ENCODE results near the gene RCAN1.

Gene RCAN1

DNA sequence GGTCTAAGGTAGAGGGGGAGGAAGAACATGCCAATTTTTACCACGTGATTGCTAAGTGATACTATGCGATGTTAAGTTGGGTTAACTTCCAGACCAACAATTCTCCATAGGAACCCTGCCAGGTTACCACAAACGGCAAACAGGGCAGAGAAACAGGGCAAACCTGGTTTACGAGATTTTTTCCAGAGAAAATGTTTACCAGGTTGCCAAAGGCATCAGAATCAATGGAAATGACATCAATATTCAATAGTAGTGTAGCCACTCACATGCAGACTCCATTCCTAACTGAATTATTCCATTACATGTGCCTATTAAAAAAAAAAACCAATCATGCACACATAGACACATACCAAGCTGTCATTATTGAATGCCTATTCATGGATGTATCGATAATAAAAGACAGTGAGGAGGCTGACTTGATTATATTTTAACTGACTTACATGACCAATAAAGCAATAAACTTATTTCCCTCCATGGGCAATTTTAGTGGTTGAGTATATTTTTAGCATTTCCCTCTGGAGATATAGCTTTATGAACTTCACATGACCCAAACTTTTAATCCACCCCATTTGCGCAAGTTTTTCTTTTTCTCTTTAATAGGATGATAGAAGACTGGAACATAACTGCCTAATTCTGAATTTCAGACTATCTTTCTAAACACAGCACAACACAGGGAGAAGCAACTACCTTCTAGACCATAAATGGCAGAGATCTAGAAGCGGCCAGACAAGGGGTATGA is 62.4 kb downstream of the RCAN1 start:
- Histone ChIP-seq H3K9me3 (ENCODE audit: control insufficient read depth, insufficient read depth, low read length) (peaks cover 5% of the 10 kb centered on the region; the same call in 1 of the 2 replicates), H3K4me1 (ENCODE audit: control insufficient read depth, insufficient read depth, low read length) (peaks cover 5% of the 10 kb centered on the region; the same call in 1 of the 2 replicates), H3K9ac (ENCODE audit: low read depth, low read length) (no peak overlapping the region), H3K27me3 (ENCODE audit: control insufficient read depth, insufficient read depth, low read length) (no peaks in the 10 kb centered on the region), H3K36me3 (ENCODE audit: control insufficient read depth, insufficient read depth, low read length) (no peaks in the 10 kb centered on the region), H3K4me3 (ENCODE audit: low read depth, low read length) (no peak overlapping the region), H3K27ac (ENCODE audit: low read depth, low read length) (no peak overlapping the region)

DNA sequence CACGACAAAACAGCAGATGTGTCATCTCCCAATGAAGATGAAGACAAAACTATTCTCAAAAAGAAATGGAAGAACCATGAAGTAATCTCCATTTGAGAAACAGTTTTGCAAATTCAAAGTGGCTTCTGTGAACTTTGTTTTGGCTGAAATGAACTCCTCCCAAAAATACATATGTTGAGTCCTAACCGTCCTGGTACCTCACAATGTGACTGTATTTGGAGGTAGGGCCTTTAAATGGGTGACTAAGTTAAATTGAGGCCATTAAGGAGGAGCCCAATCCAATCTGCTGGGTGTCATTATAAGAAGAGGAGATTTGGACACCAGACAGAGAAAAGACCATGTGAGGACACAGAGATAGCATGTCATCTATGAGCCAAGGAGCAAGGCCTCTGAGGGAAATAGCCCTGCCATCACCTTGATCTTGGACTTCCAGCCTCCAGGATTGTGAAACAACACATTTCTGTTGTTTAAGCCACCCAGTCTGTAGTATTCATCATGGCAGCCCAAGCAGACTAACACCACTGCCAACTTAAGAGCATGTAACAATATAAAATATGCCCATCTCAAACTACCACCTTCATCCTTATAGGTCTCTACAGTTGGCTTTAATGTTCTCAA is 64.6 kb downstream of the RCAN1 start:
- no peak overlapping the region for H3K9ac ChIP-seq (ENCODE audit: low read depth, low read length)
- H3K9me3 ChIP-seq (ENCODE audit: control insufficient read depth, insufficient read depth, low read length), result peaks cover 5% of the 10 kb centered on the region; the same call in 1 of the 2 replicates
- H3K36me3 ChIP-seq (ENCODE audit: control insufficient read depth, insufficient read depth, low read length), result no peaks in the 10 kb centered on the region
- H3K4me3 ChIP-seq (ENCODE audit: low read depth, low read length), result no peak overlapping the region
- H3K27ac ChIP-seq (ENCODE audit: low read depth, low read length), result no peak overlapping the region
- peaks cover 12% of the 10 kb centered on the region for H3K4me1 ChIP-seq (ENCODE audit: control insufficient read depth, insufficient read depth, low read length)
- no peaks in the 10 kb centered on the region for H3K27me3 ChIP-seq (ENCODE audit: control insufficient read depth, insufficient read depth, low read length)

DNA sequence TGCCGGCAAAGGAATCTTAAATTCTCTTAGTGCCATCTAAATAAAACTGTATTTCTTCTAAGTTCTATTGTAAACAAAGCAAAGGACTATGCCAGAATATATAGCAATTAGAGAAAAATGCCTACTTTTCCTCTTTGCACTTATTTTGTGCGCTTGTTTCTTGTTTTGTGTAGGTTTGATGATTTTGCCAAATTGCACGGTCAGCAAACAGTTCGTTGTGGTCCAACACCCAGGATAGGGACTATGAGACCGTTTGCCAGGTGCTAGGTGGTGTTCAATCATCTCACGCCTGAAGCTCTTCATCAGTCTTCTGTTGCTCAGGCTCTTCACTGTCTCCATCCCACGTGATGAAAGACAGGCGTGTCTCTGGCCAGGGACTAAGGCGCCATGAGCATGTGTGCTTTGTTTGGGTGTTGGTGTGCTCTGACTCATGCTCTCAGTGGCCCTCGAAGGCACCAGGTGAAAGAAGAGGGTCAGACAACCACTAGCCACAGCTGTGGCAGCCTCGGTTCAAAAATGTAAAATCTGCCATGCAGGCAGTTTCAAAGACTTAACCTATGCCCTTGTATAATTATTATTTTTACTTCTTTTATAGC is 66.0 kb downstream of the RCAN1 start:
- peaks cover 15% of the 10 kb centered on the region for H3K4me1 ChIP-seq (ENCODE audit: control insufficient read depth, insufficient read depth, low read length)
- no peaks in the 10 kb centered on the region for H3K36me3 ChIP-seq (ENCODE audit: control insufficient read depth, insufficient read depth, low read length)
- no peak overlapping the region for H3K4me3 ChIP-seq (ENCODE audit: low read depth, low read length)
- no peaks in the 10 kb centered on the region for H3K9me3 ChIP-seq (ENCODE audit: control insufficient read depth, insufficient read depth, low read length)
- no peak overlapping the region for H3K9ac ChIP-seq (ENCODE audit: low read depth, low read length)
- H3K27ac ChIP-seq (ENCODE audit: low read depth, low read length), result no peak overlapping the region
- H3K27me3 ChIP-seq (ENCODE audit: control insufficient read depth, insufficient read depth, low read length), result no peaks in the 10 kb centered on the region

DNA sequence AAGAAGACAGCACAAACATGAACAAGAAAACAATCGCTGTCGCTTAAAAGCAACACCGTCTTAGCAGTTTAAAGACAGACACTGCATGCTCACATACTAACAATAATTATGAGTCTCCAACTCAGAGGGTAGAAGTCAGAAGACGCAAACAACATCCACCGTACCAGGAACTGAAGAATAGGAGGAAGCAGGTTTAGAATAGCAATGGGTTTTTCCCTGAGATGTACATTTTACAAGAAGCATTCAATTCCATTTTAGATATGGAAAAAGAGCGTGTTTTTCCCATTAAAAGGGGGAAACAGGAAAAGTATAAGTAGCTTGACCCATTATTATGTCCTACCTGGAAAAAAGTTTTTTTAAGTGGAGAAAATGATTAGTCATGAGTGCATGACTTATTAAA is 68.4 kb downstream of the RCAN1 start:
- no peaks in the 10 kb centered on the region for H3K9me3 ChIP-seq (ENCODE audit: control insufficient read depth, insufficient read depth, low read length)
- no peak overlapping the region for H3K27ac ChIP-seq (ENCODE audit: low read depth, low read length)
- H3K4me1 ChIP-seq (ENCODE audit: control insufficient read depth, insufficient read depth, low read length), result peaks cover 10% of the 10 kb centered on the region
- H3K9ac ChIP-seq (ENCODE audit: low read depth, low read length), result no peak overlapping the region
- H3K4me3 ChIP-seq (ENCODE audit: low read depth, low read length), result no peak overlapping the region
- H3K27me3 ChIP-seq (ENCODE audit: control insufficient read depth, insufficient read depth, low read length), result no peaks in the 10 kb centered on the region
- H3K36me3 ChIP-seq (ENCODE audit: control insufficient read depth, insufficient read depth, low read length), result no peaks in the 10 kb centered on the region

DNA sequence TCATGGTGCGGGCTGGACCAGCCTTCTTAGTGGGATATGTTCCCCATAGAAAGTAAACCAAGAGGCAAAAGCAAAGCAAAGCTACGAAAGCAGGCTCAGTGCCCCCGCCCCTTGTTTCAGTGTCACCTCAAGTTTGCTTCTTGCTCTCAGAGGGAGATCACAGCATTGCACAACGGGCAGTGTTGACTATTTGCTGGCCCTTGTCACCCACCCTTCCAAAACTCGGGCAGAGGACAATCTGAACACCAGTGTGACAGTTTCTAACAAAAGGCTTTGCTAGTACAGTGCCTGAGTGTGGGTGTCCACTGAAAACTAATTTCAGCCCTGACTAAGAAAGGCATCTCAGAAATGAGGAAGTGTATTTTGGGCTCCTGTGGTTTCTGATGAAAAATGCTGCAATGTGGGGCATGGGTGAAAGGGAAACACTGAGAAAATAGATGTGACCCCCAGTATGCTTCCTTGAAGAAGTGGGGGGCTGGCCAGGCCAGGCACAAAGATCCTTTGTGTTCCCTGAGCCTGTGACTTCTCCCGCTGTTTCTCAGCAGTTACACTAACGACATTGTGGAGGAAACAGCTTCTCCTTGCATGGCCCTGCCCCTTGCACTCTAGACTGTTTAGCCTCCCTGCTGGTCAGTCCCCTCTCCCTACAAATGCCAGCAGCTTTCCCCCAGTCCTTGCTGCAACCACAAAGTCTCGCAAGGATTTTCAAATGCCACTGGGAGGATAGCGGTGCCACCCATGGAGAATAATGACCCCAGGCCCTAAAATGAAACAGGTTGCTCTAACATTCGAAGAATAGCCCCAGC is 69.6 kb downstream of the RCAN1 start:
- Histone ChIP-seq H3K36me3 (ENCODE audit: control insufficient read depth, insufficient read depth, low read length) (no peaks in the 10 kb centered on the region), H3K4me3 (ENCODE audit: low read depth, low read length) (no peak overlapping the region), H3K27me3 (ENCODE audit: control insufficient read depth, insufficient read depth, low read length) (no peaks in the 10 kb centered on the region), H3K9me3 (ENCODE audit: control insufficient read depth, insufficient read depth, low read length) (no peaks in the 10 kb centered on the region), H3K9ac (ENCODE audit: low read depth, low read length) (no peak overlapping the region), H3K4me1 (ENCODE audit: control insufficient read depth, insufficient read depth, low read length) (peaks cover 10% of the 10 kb centered on the region), H3K27ac (ENCODE audit: low read depth, low read length) (peak overlapping the region; percentile 37)

DNA sequence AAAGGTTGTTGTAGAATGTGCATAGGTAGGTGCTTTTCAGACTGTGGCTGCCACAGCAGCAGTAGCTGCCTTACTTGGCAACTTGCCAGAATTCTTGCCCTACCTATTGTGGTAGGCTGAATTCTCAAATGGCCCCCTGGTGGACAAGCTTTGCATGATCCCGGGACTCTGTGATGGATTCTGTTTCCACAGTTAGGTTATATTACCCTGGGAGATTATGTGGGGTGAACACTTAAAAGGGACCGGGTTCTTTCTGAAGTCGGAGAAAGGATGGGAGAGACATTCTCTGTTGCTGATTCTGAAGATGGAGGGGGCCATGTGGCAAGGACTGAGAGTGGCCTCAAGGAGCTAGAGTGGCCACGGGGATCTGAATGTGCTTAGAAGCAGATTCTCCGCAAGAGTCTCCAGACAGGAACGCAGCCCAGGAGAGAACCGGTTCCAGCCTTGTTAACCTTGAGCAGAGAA is 70.8 kb downstream of the RCAN1 start:
- Histone ChIP-seq H3K9ac (ENCODE audit: low read depth, low read length) (no peak overlapping the region), H3K27ac (ENCODE audit: low read depth, low read length) (no peak overlapping the region)

DNA sequence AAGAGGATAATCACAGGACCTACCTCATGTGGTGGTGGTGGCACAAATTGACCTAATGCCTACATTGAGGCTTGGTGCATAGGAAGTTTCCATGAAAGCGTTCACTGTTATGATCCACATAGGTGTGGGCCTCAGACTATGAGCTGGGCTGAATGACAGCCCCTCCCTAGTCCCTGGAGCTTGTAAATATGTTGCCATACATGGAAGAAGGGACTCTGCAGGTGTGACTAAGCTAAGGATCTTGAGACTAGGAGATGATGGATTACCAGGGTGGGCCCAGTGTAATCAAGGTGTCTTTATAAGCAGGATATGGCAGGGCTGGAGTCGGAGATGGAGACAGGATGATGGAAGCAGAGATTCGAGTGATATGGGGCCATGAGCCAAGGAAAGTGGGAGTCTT is 71.9 kb downstream of the RCAN1 start:
- Histone ChIP-seq H3K9ac (ENCODE audit: low read depth, low read length) (no peak overlapping the region), H3K27ac (ENCODE audit: low read depth, low read length) (no peak overlapping the region), H3K27me3 (ENCODE audit: control insufficient read depth, insufficient read depth, low read length) (no peaks in the 10 kb centered on the region), H3K4me1 (ENCODE audit: control insufficient read depth, insufficient read depth, low read length) (peaks cover 10% of the 10 kb centered on the region), H3K4me3 (ENCODE audit: low read depth, low read length) (no peak overlapping the region), H3K9me3 (ENCODE audit: control insufficient read depth, insufficient read depth, low read length) (no peaks in the 10 kb centered on the region), H3K36me3 (ENCODE audit: control insufficient read depth, insufficient read depth, low read length) (no peaks in the 10 kb centered on the region)

More for the DNA sequence above, 70.8 kb downstream of the RCAN1 start:
- H3K27me3 ChIP-seq (ENCODE audit: control insufficient read depth, insufficient read depth, low read length), result no peaks in the 10 kb centered on the region
- no peaks in the 10 kb centered on the region for H3K36me3 ChIP-seq (ENCODE audit: control insufficient read depth, insufficient read depth, low read length)
- peaks cover 10% of the 10 kb centered on the region for H3K4me1 ChIP-seq (ENCODE audit: control insufficient read depth, insufficient read depth, low read length)
- no peak overlapping the region for H3K4me3 ChIP-seq (ENCODE audit: low read depth, low read length)
- H3K9me3 ChIP-seq (ENCODE audit: control insufficient read depth, insufficient read depth, low read length), result no peaks in the 10 kb centered on the region

DNA sequence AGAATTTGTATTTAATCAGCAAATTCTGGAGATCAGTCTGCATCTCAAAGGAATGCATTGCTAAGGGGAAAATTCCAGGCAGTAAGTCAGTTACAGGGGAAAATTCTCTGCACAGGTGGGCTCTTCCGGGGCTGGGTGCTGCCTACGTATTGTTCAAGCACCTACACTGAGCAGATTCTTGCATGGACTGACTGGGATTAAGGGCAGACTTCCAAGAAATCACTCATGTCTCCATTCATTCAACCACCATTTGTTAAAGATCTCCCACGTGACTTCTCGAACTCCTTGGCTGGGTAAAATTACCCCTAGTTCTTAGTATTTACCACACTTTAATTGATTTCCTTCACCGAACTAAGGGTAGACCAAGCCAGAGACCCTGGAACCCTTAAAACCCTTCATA is 74.7 kb downstream of the RCAN1 start:
- Histone ChIP-seq H3K9me3 (ENCODE audit: control insufficient read depth, insufficient read depth, low read length) (no peaks in the 10 kb centered on the region), H3K27ac (ENCODE audit: low read depth, low read length) (no peak overlapping the region), H3K9ac (ENCODE audit: low read depth, low read length) (no peak overlapping the region), H3K4me1 (ENCODE audit: control insufficient read depth, insufficient read depth, low read length) (peaks cover 12% of the 10 kb centered on the region), H3K36me3 (ENCODE audit: control insufficient read depth, insufficient read depth, low read length) (no peaks in the 10 kb centered on the region), H3K27me3 (ENCODE audit: control insufficient read depth, insufficient read depth, low read length) (no peaks in the 10 kb centered on the region), H3K4me3 (ENCODE audit: low read depth, low read length) (no peak overlapping the region)

DNA sequence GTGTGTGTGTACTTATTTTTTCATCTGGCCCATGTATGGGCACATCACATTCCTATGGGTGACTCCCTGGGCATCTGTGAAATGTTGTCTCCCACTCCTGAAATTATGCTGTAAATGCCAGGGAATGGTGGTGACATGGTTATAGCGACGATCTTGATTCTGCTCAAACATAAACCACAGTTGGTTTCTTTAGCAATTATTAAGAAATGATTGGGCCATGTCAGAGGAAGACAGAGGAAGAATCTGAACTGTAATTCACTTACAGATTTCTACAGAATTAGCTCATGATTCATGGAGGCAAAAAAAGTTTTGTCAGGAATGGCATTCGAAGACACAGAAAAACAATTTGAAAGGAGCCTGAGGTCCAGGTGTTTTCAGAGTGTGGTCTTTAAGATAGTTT is 77.1 kb downstream of the RCAN1 start:
- no peak overlapping the region for H3K9ac ChIP-seq (ENCODE audit: low read depth, low read length)
- H3K36me3 ChIP-seq (ENCODE audit: control insufficient read depth, insufficient read depth, low read length), result no peaks in the 10 kb centered on the region
- no peak overlapping the region for H3K27ac ChIP-seq (ENCODE audit: low read depth, low read length)
- no peaks in the 10 kb centered on the region for H3K27me3 ChIP-seq (ENCODE audit: control insufficient read depth, insufficient read depth, low read length)
- H3K9me3 ChIP-seq (ENCODE audit: control insufficient read depth, insufficient read depth, low read length), result no peaks in the 10 kb centered on the region
- H3K4me3 ChIP-seq (ENCODE audit: low read depth, low read length), result no peak overlapping the region
- peaks cover 11% of the 10 kb centered on the region for H3K4me1 ChIP-seq (ENCODE audit: control insufficient read depth, insufficient read depth, low read length)

DNA sequence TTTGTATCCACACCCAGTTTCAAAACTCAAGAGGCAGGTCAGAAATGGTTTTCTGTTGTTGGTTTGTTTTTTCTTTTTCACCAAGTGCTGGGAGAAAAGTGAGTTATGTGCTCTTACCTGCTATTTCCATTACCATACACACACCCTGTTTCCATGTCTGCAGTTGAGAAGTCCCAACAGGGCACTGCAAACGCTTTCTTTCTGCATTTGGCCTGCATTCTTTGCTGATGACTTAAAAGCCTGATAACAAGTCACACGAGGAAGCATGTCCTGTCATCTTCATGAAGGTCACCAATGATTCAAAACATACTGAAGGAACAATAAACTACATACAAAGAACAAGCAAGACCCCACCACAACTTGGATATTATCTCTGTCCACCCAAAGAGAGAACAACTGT is 78.1 kb downstream of the RCAN1 start:
- Histone ChIP-seq H3K9ac (ENCODE audit: low read depth, low read length) (no peak overlapping the region), H3K27me3 (ENCODE audit: control insufficient read depth, insufficient read depth, low read length) (no peaks in the 10 kb centered on the region), H3K27ac (ENCODE audit: low read depth, low read length) (no peak overlapping the region)

More for the DNA sequence above, 78.1 kb downstream of the RCAN1 start:
- Histone ChIP-seq H3K36me3 (ENCODE audit: control insufficient read depth, insufficient read depth, low read length) (no peaks in the 10 kb centered on the region), H3K4me1 (ENCODE audit: control insufficient read depth, insufficient read depth, low read length) (peaks cover 11% of the 10 kb centered on the region), H3K9me3 (ENCODE audit: control insufficient read depth, insufficient read depth, low read length) (no peaks in the 10 kb centered on the region), H3K4me3 (ENCODE audit: low read depth, low read length) (no peak overlapping the region)

Measured in HUES48 (cell line).